Endothelial cell of umbilical vein (primary cell): ENCODE data around the gene DECR2.

ENCODE experiments used
- EZH2 ChIP-seq: IDR thresholded peaks from 2 replicates; pipeline ENCODE4 v1.6.1; 2012; ENCODE audit warnings: borderline replicate concordance, low read depth, mild to moderate bottlenecking, moderate library complexity, low read length, inconsistent platforms; ENCODE audit not compliant: severe bottlenecking
- JUN ChIP-seq: IDR thresholded peaks from 2 replicates; pipeline ENCODE4 v1.6.1; 2011; ENCODE audit warnings: borderline replicate concordance, low read depth; ENCODE audit not compliant: insufficient read length, insufficient read depth
- MYC ChIP-seq: IDR thresholded peaks from one replicate; pipeline ENCODE4 v1.6.1; 2011; ENCODE audit warnings: mild to moderate bottlenecking, low read depth, low read length
- POLR2A ChIP-seq: IDR thresholded peaks from 2 replicates; pipeline ENCODE4 v1.6.1; 2012; ENCODE audit warnings: low read depth, mild to moderate bottlenecking, control low read depth, low read length
- POLR2AphosphoS5 ChIP-seq: IDR thresholded peaks from 2 replicates; pipeline ENCODE4 v1.6.1; 2012; ENCODE audit warnings: low read depth, mild to moderate bottlenecking, control low read depth, low read length, moderate library complexity; ENCODE audit not compliant: insufficient read depth
- TF ChIP-seq, protein P1 (sequence below), 2 donors: IDR thresholded peaks; 1 replicate in 1 of 2; 2 replicates in 1 of 2; pipeline ENCODE4 v1.5.1; 2011; ENCODE audit warnings: low read length in 2 of 2, mild to moderate bottlenecking in 2 of 2, moderate library complexity in 2 of 2, control low read depth in 1 of 2, inconsistent platforms in 1 of 2, low read depth in 1 of 2; ENCODE audit not compliant: insufficient read depth in 1 of 2; ENCODE audit errors: extremely low read depth in 1 of 2
- TF ChIP-seq, protein P2 (sequence below): IDR thresholded peaks from 2 replicates; pipeline ENCODE4 v1.6.1; 2011; ENCODE audit not compliant: insufficient read depth, insufficient read length

DNA sequence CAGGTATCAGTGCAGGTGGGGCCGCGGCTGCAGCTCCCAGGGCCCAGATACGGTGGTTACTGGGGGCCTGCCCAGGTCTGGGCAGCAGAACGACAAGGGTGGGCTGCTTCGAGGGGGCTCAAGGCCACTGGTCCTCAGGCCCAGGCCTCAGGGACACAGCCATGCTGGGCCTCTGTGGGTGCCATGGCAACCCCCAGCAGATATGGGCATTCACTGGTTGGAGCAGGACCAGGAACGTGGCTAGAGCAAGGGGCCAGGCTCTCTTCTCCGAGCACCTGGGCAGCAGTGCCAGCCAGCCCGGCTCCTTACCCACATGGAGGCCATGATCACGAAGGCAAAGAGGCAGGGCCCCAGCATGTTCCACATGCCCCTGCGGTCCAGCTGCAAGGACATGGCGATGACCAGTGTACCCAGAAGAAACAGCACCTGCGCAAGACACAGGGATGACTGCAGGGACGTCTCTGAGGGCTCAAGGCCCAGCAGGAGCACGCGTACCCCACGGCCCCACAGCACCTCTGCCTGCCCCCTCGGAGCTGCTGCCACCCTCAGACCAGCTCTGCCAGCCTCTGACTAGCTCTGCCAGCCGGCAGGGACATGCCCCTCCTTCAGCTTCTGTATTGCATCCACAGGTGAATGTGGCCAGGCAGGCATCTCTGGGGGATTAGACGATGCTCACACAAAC, 29.2 kb upstream of the DECR2 start:
- TF ChIP-seq, protein P1, sequence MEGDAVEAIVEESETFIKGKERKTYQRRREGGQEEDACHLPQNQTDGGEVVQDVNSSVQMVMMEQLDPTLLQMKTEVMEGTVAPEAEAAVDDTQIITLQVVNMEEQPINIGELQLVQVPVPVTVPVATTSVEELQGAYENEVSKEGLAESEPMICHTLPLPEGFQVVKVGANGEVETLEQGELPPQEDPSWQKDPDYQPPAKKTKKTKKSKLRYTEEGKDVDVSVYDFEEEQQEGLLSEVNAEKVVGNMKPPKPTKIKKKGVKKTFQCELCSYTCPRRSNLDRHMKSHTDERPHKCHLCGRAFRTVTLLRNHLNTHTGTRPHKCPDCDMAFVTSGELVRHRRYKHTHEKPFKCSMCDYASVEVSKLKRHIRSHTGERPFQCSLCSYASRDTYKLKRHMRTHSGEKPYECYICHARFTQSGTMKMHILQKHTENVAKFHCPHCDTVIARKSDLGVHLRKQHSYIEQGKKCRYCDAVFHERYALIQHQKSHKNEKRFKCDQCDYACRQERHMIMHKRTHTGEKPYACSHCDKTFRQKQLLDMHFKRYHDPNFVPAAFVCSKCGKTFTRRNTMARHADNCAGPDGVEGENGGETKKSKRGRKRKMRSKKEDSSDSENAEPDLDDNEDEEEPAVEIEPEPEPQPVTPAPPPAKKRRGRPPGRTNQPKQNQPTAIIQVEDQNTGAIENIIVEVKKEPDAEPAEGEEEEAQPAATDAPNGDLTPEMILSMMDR (IDR thresholded peaks at IDR 0.05; ENCODE audit: extremely low read depth in 1 of 2, insufficient read depth in 1 of 2, low read depth in 1 of 2, low read length in 2 of 2) = no peak
- TF ChIP-seq EZH2 (no peak), POLR2A (no peak), POLR2AphosphoS5 (no peak), JUN (no peak), MYC (no peak)
- TF ChIP-seq, protein P2, sequence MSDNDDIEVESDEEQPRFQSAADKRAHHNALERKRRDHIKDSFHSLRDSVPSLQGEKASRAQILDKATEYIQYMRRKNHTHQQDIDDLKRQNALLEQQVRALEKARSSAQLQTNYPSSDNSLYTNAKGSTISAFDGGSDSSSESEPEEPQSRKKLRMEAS = no peak
